Measurements from ENCODE around the gene CXCL14. TPM values are rescaled to one million over a fixed set of nuclear protein-coding genes. Genes with fewer than 3 reads are reported as not detected.
A peak's percentile ranks its signal among the peaks of the same experiment; 100 is the strongest.

Gene CXCL14
- total RNA-seq, 1 donor from 2014 or later: 0.38 TPM

GRCh38 chr5:135543485-135544304 is 35.1 kb downstream of the CXCL14 start:
- DNase-seq (no peak), ATAC-seq (peak; percentile 29)
- Histone ChIP-seq H3K27ac (no peak overlapping the region), H3K27me3 (peaks cover 83% of the 10 kb centered on the region), H3K4me1 (peaks cover 16% of the 10 kb centered on the region), H3K4me3 (peak overlapping the region; percentile 43), H3K36me3 (no peaks in the 10 kb centered on the region), H3K9me3 (no peaks in the 10 kb centered on the region)
- intact Hi-C loops (cut with DNase I): no loop called here
- TF ChIP-seq CTCF (IDR thresholded peaks at IDR 0.05): no peak

- no peak for ATAC-seq
- H3K4me3 ChIP-seq: peak overlapping the region; percentile 43
- DNase-seq: no peak
- peaks cover 16% of the 10 kb centered on the region for H3K4me1 ChIP-seq
- no peak overlapping the region for H3K27ac ChIP-seq
- no peaks in the 10 kb centered on the region for H3K9me3 ChIP-seq
- no peak for TF ChIP-seq CTCF (IDR thresholded peaks at IDR 0.05)
- intact Hi-C loops (cut with DNase I): no loop called here
- no peaks in the 10 kb centered on the region for H3K36me3 ChIP-seq
- peaks cover 83% of the 10 kb centered on the region for H3K27me3 ChIP-seq
These were observed 35.7 kb downstream of the CXCL14 start for GRCh38 chr5:135543001-135543484.

GRCh38 chr5:135541807-135542502 is 36.8 kb downstream of the CXCL14 start:
- no peak for TF ChIP-seq CTCF (IDR thresholded peaks at IDR 0.05)
- peaks cover 85% of the 10 kb centered on the region for H3K27me3 ChIP-seq
- H3K36me3 ChIP-seq: no peaks in the 10 kb centered on the region
- intact Hi-C loops (cut with DNase I): no loop called here
- H3K27ac ChIP-seq: no peak overlapping the region
- no peak for ATAC-seq
- H3K4me1 ChIP-seq: peaks cover 16% of the 10 kb centered on the region
- DNase-seq: no peak
- H3K9me3 ChIP-seq: no peaks in the 10 kb centered on the region
- H3K4me3 ChIP-seq: no peak overlapping the region

GRCh38 chr5:135539430-135540005 is 39.3 kb downstream of the CXCL14 start:
- no peak for ATAC-seq
- TF ChIP-seq CTCF (IDR thresholded peaks at IDR 0.05): no peak
- Histone ChIP-seq H3K4me3 (no peak overlapping the region), H3K4me1 (peaks cover 24% of the 10 kb centered on the region), H3K27ac (no peak overlapping the region), H3K9me3 (no peaks in the 10 kb centered on the region), H3K36me3 (no peaks in the 10 kb centered on the region), H3K27me3 (peaks cover 93% of the 10 kb centered on the region)
- DNase-seq: no peak
- intact Hi-C loops (cut with DNase I): no loop called here

GRCh38 chr5:135538261-135538660 is 40.5 kb downstream of the CXCL14 start:
- H3K36me3 ChIP-seq: no peaks in the 10 kb centered on the region
- TF ChIP-seq CTCF (IDR thresholded peaks at IDR 0.05): no peak
- H3K9me3 ChIP-seq: no peaks in the 10 kb centered on the region
- DNase-seq: no peak
- H3K4me3 ChIP-seq: no peak overlapping the region
- peaks cover 92% of the 10 kb centered on the region for H3K27me3 ChIP-seq
- no peak overlapping the region for H3K27ac ChIP-seq
- no peak for ATAC-seq
- peaks cover 13% of the 10 kb centered on the region for H3K4me1 ChIP-seq
- intact Hi-C loops (cut with DNase I): no loop called here
